ENCODE results near the gene ARRDC5. TPM values are rescaled to one million over a fixed set of nuclear protein-coding genes. Genes with fewer than 3 reads are reported as not detected.
A peak's percentile ranks its signal among the peaks of the same experiment; 100 is the strongest.

ARRDC5 gene
- total and polyA plus RNA-seq, 2 of the 13 experiments (the other 11 are each of a cell fraction or from before 2014, with no cell fraction given), result not detected

GRCh38 chr19:4908360-4908759 lies 5.7 kb upstream of the ARRDC5 start (continued):
- peak; percentile 56 for TF ChIP-seq MAX (IDR thresholded peaks at IDR 0.05)

- FAIRE-seq (peak; percentile 59), DNase-seq (ENCODE audit: low spot score) (no peak), ATAC-seq (no peak)
- Histone ChIP-seq H3K79me2 (ENCODE audit: insufficient read depth, low read length) (peaks cover 17% of the 10 kb centered on the region), H3K9me3 (ENCODE audit: low read length) (no peaks in the 10 kb centered on the region), H3K36me3 (replicated peaks in 1 of 2; ENCODE audit: control insufficient read depth in 1 of 2, insufficient read depth in 2 of 2, low read length in 2 of 2) (no peaks in the 10 kb centered on the region; a peak in 1 of 5 replicates), H4K20me1 (ENCODE audit: insufficient read depth, low read length) (0 out of 2 replicates have a peak, but pooled peaks cover 1% of the 10 kb centered on the region), H2AFZ (ENCODE audit: low read length) (no peak overlapping the region), H3K4me3 (replicated peaks in 1 of 3; ENCODE audit: insufficient read depth in 1 of 3, low read depth in 2 of 3, low read length in 3 of 3) (no peak overlapping the region), H3K9ac (ENCODE audit: insufficient read depth, low read depth, low read length) (no peak overlapping the region), H3K4me2 (ENCODE audit: low read depth, low read length) (0 out of 2 replicates have a peak overlapping the region, but pooled peaks have one; percentile 15), H3K27me3 (ENCODE audit: control insufficient read depth in 1 of 2, insufficient read depth in 2 of 2, low read length in 2 of 2) (no peaks in the 10 kb centered on the region), H3K4me1 (ENCODE audit: insufficient read depth, low read length) (peaks cover 72% of the 10 kb centered on the region), H3K27ac (ENCODE audit: extremely low read length, insufficient read depth, low read length) (peak overlapping the region; percentile 9)
- POLR2A ChIA-PET, result no interaction called here
- TF ChIP-seq CTCF (CRISPR knock-in tag; IDR thresholded peaks at IDR 0.05) (peak; percentile 46), STAG1 (CRISPR knock-in tag; IDR thresholded peaks at IDR 0.05) (peak; percentile 35; the same call in 1 of the 2 replicates), RAD21 (CRISPR knock-in tag; IDR thresholded peaks at IDR 0.05) (peak; percentile 17; the same call in 1 of the 2 replicates), SMC3 (IDR thresholded peaks at IDR 0.05; ENCODE audit: low read length) (peak; percentile 12; the same call in 1 of the 2 replicates), FOXC1 (CRISPR knock-in tag; IDR thresholded peaks at IDR 0.05; ENCODE audit: borderline replicate concordance) (no peak)
- WGBS (ENCODE audit: low lambda C conversion rate), result 50% methylated on average over 5 of the region's 8 CpGs
- CTCF ChIA-PET (ENCODE audit: low intra/inter-chr PET ratio, low total read pairs), result no interaction called here
- no TSS peak for BruUV-seq (replicated peaks)
- intact Hi-C loops (cut with micrococcal nuclease; ENCODE audit: unreplicated experiment) (no loop called here), in situ Hi-C loops (cut with HindIII; ENCODE audit: extremely low pct_ligation_motif_present, low pct_unique_long_range_greater_than_20kb) (no loop called here)
These were observed 4.3 kb upstream of the ARRDC5 start for GRCh38 chr19:4906963-4907362.
